Nucleus accumbens (tissue), 56 donors: Measurements from ENCODE around the gene OPHN1.
"Not testable (repeated sequence)": the region's sequence is repeated elsewhere in the genome, so short reads cannot be mapped to it uniquely, and the experiment has no call there.

ENCODE experiments used
- DNase-seq, 56 donors: peaks; one replicate each; lab custom pipeline; 2025; lab: John Stamatoyannopoulos, UW

Gene OPHN1

GRCh38 chrX:68428431-68428830, 4.9 kb downstream of the OPHN1 start:
- no peak for DNase-seq

- DNase-seq: peak in 1 of 56 donors; percentile 2
Observed at GRCh38 chrX:68424719-68425118, 8.6 kb downstream of the OPHN1 start.

GRCh38 chrX:68422478-68422877, 10.8 kb downstream of the OPHN1 start:
- DNase-seq: no peak

GRCh38 chrX:68421636-68422035, 11.7 kb downstream of the OPHN1 start:
- DNase-seq: no peak

GRCh38 chrX:68420559-68420958, 12.7 kb downstream of the OPHN1 start:
- no peak for DNase-seq

- no peak for DNase-seq
Observed at GRCh38 chrX:68419975-68420374, 13.3 kb downstream of the OPHN1 start.

GRCh38 chrX:68417651-68418050, 15.6 kb downstream of the OPHN1 start:
- DNase-seq: no peak

GRCh38 chrX:68416592-68416991, 16.7 kb downstream of the OPHN1 start:
- DNase-seq: no peak

GRCh38 chrX:68415316-68415715, 18.0 kb downstream of the OPHN1 start:
- DNase-seq: no peak

GRCh38 chrX:68413254-68413653, 20.0 kb downstream of the OPHN1 start:
- DNase-seq: no peak

GRCh38 chrX:68411729-68412128, 21.6 kb downstream of the OPHN1 start:
- no peak for DNase-seq

- no peak for DNase-seq
Observed at GRCh38 chrX:68409194-68409593, 24.1 kb downstream of the OPHN1 start.

- peak in 1 of 56 donors; percentile 3 for DNase-seq
Observed at GRCh38 chrX:68403522-68403921, 29.8 kb downstream of the OPHN1 start.

- no peak for DNase-seq
Observed at GRCh38 chrX:68403038-68403437, 30.3 kb downstream of the OPHN1 start.

- DNase-seq: no peak
Observed at GRCh38 chrX:68402094-68402493, 31.2 kb downstream of the OPHN1 start.

GRCh38 chrX:68398291-68398690, 35.0 kb downstream of the OPHN1 start:
- no peak for DNase-seq

- no peak for DNase-seq
Observed at GRCh38 chrX:68396953-68397352, 36.3 kb downstream of the OPHN1 start.

GRCh38 chrX:68389419-68389960, 43.8 kb downstream of the OPHN1 start:
- DNase-seq: not testable (repeated sequence)

GRCh38 chrX:68387776-68388175, 45.5 kb downstream of the OPHN1 start:
- no peak for DNase-seq

- no peak for DNase-seq
Observed at GRCh38 chrX:68383540-68383939, 49.8 kb downstream of the OPHN1 start.

- not testable (repeated sequence) for DNase-seq
Observed at GRCh38 chrX:68377579-68377978, 55.7 kb downstream of the OPHN1 start.

- no peak for DNase-seq
Observed at GRCh38 chrX:68376373-68376772, 56.9 kb downstream of the OPHN1 start.

GRCh38 chrX:68375803-68376202, 57.5 kb downstream of the OPHN1 start:
- DNase-seq: no peak
